RWPE1 (cell line): Measurements from ENCODE around the gene CSNK2A1.

Source experiments
- CTCF ChIA-PET: fragments of 350-600 bp; sonication (Branson Sonifier 250); formaldehyde crosslinking; extraction: SDS; loops from one replicate; lab custom pipeline; 2021; lab: Yijun Ruan, JAX
- POLR2A ChIA-PET: fragments of 400-600 bp; formaldehyde crosslinking; extraction: SDS; loops from one replicate; lab custom pipeline; 2020; ENCODE audit warnings: antibody characterized with exemption; ENCODE audit not compliant: low non-redundant PET; lab: Yijun Ruan, JAX
- DNase-seq: peaks from one replicate; pipeline ENCODE4 v3.0.0; 2012; ENCODE audit warnings: low spot score
- H3K27ac ChIP-seq: fragments of 450-650 bp; 2 replicates; pipeline ENCODE4 v1.5.1; 2017
- TF ChIP-seq, protein P1 (sequence below): fragments of 450-650 bp; conservative IDR thresholded peaks from 2 replicates; pipeline ENCODE4 v1.5.1; 2017; ENCODE audit warnings: low read depth, mild to moderate bottlenecking

Gene CSNK2A1

DNA sequence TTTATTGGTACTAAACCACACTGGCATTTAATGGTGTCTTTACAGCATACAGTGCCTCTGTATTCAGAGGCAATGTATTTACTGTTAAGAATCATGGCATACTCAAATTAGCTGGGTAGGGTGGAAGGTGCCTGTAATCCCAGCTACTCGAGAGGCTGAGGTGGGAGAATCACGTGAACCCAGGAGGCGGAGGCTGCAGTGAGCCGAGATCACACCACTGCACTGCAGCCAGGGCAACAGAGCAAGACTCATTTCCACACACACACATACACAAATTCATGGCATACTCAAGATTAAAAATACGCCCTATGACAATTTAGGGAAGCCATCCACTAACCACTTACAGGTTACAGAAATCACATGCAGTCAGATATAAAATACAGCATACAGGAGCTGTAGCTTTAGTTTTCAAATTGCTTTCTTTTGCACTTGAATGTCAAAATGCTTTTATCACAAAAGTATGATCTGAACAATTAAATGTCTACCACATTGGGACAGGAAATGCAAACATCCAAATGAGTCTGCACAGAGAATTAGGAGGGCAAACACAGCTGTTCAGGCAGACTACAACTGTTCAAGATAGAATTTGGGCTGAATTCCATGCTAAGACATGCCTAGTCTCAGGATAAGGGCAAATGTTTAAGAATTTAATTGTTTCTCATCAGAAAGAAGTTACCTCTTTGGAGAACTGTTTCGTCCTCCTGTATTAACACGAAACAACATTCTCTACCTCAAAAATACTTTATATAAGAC lies 36.4 kb downstream of the CSNK2A1 start:
- CTCF ChIA-PET = no interaction called here
- DNase-seq = no peak
- H3K27ac ChIP-seq = no peak overlapping the region
- TF ChIP-seq, protein P1, sequence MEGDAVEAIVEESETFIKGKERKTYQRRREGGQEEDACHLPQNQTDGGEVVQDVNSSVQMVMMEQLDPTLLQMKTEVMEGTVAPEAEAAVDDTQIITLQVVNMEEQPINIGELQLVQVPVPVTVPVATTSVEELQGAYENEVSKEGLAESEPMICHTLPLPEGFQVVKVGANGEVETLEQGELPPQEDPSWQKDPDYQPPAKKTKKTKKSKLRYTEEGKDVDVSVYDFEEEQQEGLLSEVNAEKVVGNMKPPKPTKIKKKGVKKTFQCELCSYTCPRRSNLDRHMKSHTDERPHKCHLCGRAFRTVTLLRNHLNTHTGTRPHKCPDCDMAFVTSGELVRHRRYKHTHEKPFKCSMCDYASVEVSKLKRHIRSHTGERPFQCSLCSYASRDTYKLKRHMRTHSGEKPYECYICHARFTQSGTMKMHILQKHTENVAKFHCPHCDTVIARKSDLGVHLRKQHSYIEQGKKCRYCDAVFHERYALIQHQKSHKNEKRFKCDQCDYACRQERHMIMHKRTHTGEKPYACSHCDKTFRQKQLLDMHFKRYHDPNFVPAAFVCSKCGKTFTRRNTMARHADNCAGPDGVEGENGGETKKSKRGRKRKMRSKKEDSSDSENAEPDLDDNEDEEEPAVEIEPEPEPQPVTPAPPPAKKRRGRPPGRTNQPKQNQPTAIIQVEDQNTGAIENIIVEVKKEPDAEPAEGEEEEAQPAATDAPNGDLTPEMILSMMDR = no peak
- POLR2A ChIA-PET = interaction anchor here (1.2 kb wide), 1 partner anchor 36 kb away, joined by 4 read pairs; no protein-coding TSS in a partner anchor

DNA sequence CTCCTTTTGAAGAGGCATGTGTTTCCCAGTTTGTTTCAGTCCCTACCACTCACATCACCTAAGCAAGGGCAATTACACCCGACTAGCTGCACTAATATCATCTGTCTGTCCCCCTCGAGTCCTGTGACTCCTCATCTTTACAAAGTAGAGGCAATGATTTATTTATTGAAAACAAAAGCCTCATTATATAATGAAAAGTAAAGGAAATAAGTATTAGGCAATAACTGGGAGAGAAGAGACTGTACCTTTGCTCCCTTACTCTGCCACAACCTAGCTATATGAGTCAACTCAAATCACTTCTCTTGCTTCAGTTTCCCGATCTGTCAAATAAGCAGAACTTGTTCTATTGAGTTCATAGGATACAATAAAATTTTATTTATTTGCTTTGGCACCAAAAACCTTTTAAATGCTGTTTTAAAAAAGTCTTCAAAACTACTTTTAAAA lies 38.9 kb downstream of the CSNK2A1 start:
- no peak for DNase-seq
- ChIA-PET CTCF (no interaction called here), POLR2A (interaction anchor here (0.5 kb wide), 1 partner anchor 30 kb away, joined by 8 read pairs; no protein-coding TSS in a partner anchor)
- TF ChIP-seq, protein P1 = no peak
- no peak overlapping the region for H3K27ac ChIP-seq

- no peak overlapping the region for H3K27ac ChIP-seq
- TF ChIP-seq, protein P1 = no peak
- POLR2A ChIA-PET = no interaction called here
- CTCF ChIA-PET = interaction anchor here (0.6 to 0.7 kb wide), 3 partner anchors 25 to 263 kb away, joined by 3 to 5 read pairs (median 5); no protein-coding TSS in a partner anchor
- no peak for DNase-seq
These were observed 40.4 kb downstream of the CSNK2A1 start for GRCh38 chr20:503048-503737.

DNA sequence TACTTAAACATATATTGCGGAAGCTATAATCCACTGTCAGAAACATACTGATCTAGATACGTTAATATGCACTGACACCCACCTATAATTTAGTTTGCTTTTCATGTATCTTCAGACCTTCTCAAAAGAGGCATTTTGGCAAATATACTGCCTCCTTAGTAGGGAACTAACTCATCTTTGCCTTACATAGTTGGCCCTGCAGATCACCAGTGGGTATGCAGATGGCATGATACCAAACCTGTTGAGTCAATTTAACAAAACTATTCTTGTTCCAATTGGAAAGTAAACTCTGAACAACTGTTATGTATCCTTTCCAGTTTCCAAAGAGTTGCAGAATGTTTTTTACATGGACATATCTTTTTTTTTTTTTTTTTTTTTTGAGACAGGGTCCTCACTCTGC lies 45.6 kb downstream of the CSNK2A1 start:
- TF ChIP-seq, protein P1 = no peak
- ChIA-PET POLR2A (no interaction called here), CTCF (interaction anchor here (0.6 kb wide), 1 partner anchor 389 kb away, joined by 3 read pairs; no protein-coding TSS in a partner anchor)
- no peak for DNase-seq
- no peak overlapping the region for H3K27ac ChIP-seq

GRCh38 chr20:496126-496696 lies 47.4 kb downstream of the CSNK2A1 start:
- ChIA-PET CTCF (no interaction called here), POLR2A (no interaction called here)
- no peak for DNase-seq
- TF ChIP-seq, protein P1 = no peak
- H3K27ac ChIP-seq = no peak overlapping the region

- CTCF ChIA-PET = interaction anchor here (1.4 kb wide), 1 partner anchor 138 kb away, joined by 3 read pairs; no protein-coding TSS in a partner anchor
- POLR2A ChIA-PET = interaction anchor here (0.7 kb wide), 1 partner anchor 68 kb away, joined by 3 read pairs; no protein-coding TSS in a partner anchor
- H3K27ac ChIP-seq = no peak overlapping the region
- DNase-seq = no peak
- TF ChIP-seq, protein P1 = no peak
These were observed 51.4 kb downstream of the CSNK2A1 start for GRCh38 chr20:492159-492558.
